Keratinocyte (primary cell): ENCODE data around the gene KIF16B. TPM values are rescaled to one million over a fixed set of nuclear protein-coding genes. Genes with fewer than 3 reads are reported as not detected.

Experiments
- DNase-seq: peaks from one replicate; pipeline ENCODE4 v3.0.0-alpha.2; 2011; ENCODE audit warnings: low read depth, missing footprints, low spot score
- FAIRE-seq: peaks from 2 replicates; lab custom pipeline; 2011; peaks lifted over from hg19 to GRCh38; lab: Jason Lieb, UNC
- H2AFZ ChIP-seq: 2 replicates; pipeline ENCODE4 v1.6.0; 2012; ENCODE audit warnings: low read length, control low read depth, inconsistent platforms; ENCODE audit not compliant: control insufficient read depth
- H3K27ac ChIP-seq: 2 replicates; pipeline ENCODE4 v1.5.1; 2011; ENCODE audit warnings: low read length; ENCODE audit not compliant: control insufficient read depth, insufficient read depth
- H3K27me3 ChIP-seq: 3 replicates; pipeline ENCODE4 v1.6.0; 2011; ENCODE audit warnings: low read length; ENCODE audit not compliant: control insufficient read depth, insufficient read depth; ENCODE audit errors: extremely low read depth
- H3K36me3 ChIP-seq, 2 experiments: 2 replicates in 1 of 2; 3 replicates in 1 of 2; pipeline ENCODE4 v1.5.1; 2011; ENCODE audit warnings: low read length in 2 of 2, mild to moderate bottlenecking in 1 of 2; ENCODE audit not compliant: control insufficient read depth in 2 of 2, insufficient read depth in 2 of 2; ENCODE audit errors: extremely low read depth in 1 of 2
- H3K4me1 ChIP-seq: 3 replicates; pipeline ENCODE4 v1.5.1; 2011; ENCODE audit warnings: low read length; ENCODE audit not compliant: control insufficient read depth, insufficient read depth; ENCODE audit errors: extremely low read depth
- H3K4me2 ChIP-seq: 3 replicates; pipeline ENCODE4 v1.6.0; 2011; ENCODE audit warnings: low read depth, low read length; ENCODE audit not compliant: control insufficient read depth, insufficient read depth; ENCODE audit errors: extremely low read depth
- H3K4me3 ChIP-seq, 3 experiments: fragments of 200-600 bp in 1 of 3; sonication (generic) in 1 of 3; 2 replicates in 2 of 3; 3 replicates in 1 of 3; pipeline ENCODE4 v1.5.1; 2011 to 2016; ENCODE audit warnings: low read length in 3 of 3, mild to moderate bottlenecking in 3 of 3, control low read depth in 2 of 3, inconsistent platforms in 1 of 3, low read depth in 1 of 3, mixed read lengths in 1 of 3, mixed run types in 1 of 3, moderate library complexity in 1 of 3; ENCODE audit not compliant: control insufficient read depth in 2 of 3, insufficient read depth in 2 of 3; ENCODE audit errors: extremely low read depth in 1 of 3
- H3K79me2 ChIP-seq: 2 replicates; pipeline ENCODE4 v1.6.0; 2012; ENCODE audit warnings: low read length; ENCODE audit not compliant: control insufficient read depth, insufficient read depth
- H3K9ac ChIP-seq: 3 replicates; pipeline ENCODE4 v1.6.0; 2011; ENCODE audit warnings: low read length; ENCODE audit not compliant: control insufficient read depth, insufficient read depth; ENCODE audit errors: extremely low read depth
- H3K9me1 ChIP-seq: 3 replicates; pipeline ENCODE4 v1.6.0; 2011; ENCODE audit warnings: low read length; ENCODE audit not compliant: control insufficient read depth, insufficient read depth; ENCODE audit errors: extremely low read depth
- H3K9me3 ChIP-seq: 2 replicates; pipeline ENCODE4 v1.5.1; 2012; ENCODE audit warnings: low read depth, low read length; ENCODE audit not compliant: control insufficient read depth
- H4K20me1 ChIP-seq: 3 replicates; pipeline ENCODE4 v1.6.0; 2011; ENCODE audit warnings: low read length; ENCODE audit not compliant: control insufficient read depth, insufficient read depth; ENCODE audit errors: extremely low read depth
- CTCF ChIP-seq, 3 experiments: IDR thresholded peaks in 1 of 3; conservative IDR thresholded peaks in 1 of 3; optimal IDR thresholded peaks in 1 of 3; 2 replicates in 2 of 3; 3 replicates in 1 of 3; pipeline versions ENCODE3 to v1.5.1; 2011; ENCODE audit warnings: low read length in 3 of 3, mild to moderate bottlenecking in 3 of 3, moderate library complexity in 2 of 3, control low read depth in 1 of 3, inconsistent platforms in 1 of 3; ENCODE audit not compliant: insufficient read depth in 2 of 3; ENCODE audit errors: extremely low read depth in 1 of 3
- EZH2 ChIP-seq: IDR thresholded peaks from one replicate; pipeline ENCODE4 v1.6.1; 2012; ENCODE audit warnings: inconsistent platforms, mild to moderate bottlenecking, low read length, moderate library complexity
- dilution Hi-C: fragments of 300-500 bp; cut with MboI; formaldehyde crosslinking; loops from one replicate; pipeline ENCODE4 v1.7.0; 2020; ENCODE audit warnings: low sequenced_read_pairs; ENCODE audit not compliant: extremely low pct_ligation_motif_present
- polyA plus RNA-seq, 5 experiments: library from polyadenylated mRNA; depleted of rRNA in 3 of 5; stranded (reverse) in 3 of 5; stranded (forward) in 1 of 5; unstranded in 1 of 5; fragments of >200 nt; gene quantifications; 1 replicate in 1 of 5; 2 replicates in 3 of 5; 3 replicates in 1 of 5; pipeline versions ENCODE4 v1.2.1 to v1.2.3, GENCODE V29; 2011 to 2012; ENCODE audit warnings: missing spikeins in 2 of 5, low read depth in 1 of 5, low replicate concordance in 1 of 5

Gene KIF16B
- polyA plus RNA-seq, 1 donor (not counting 4 experiments of a cell fraction or from before 2014, with no cell fraction given) = 16.1 TPM

- Histone ChIP-seq H3K4me3 (no peak overlapping the region), H2AFZ (no peak overlapping the region), H3K27me3 (no peaks in the 10 kb centered on the region), H3K4me1 (no peaks in the 10 kb centered on the region), H3K9me1 (no peaks in the 10 kb centered on the region), H3K27ac (no peak overlapping the region), H3K9ac (no peak overlapping the region), H3K36me3 (peaks cover 9 to 19% of the 10 kb centered on the region in 2 experiments), H3K4me2 (no peak overlapping the region), H3K79me2 (no peaks in the 10 kb centered on the region), H3K9me3 (no peaks in the 10 kb centered on the region), H4K20me1 (no peaks in the 10 kb centered on the region)
- DNase-seq (no peak), FAIRE-seq (no peak)
- no peak for TF ChIP-seq CTCF (optimal IDR thresholded peaks at IDR 0.05 in 1 of 3, IDR thresholded peaks at IDR 0.05 in 1 of 3, conservative IDR thresholded peaks at IDR 0.05 in 1 of 3; ENCODE audit: extremely low read depth in 1 of 3, insufficient read depth in 2 of 3, low read length in 3 of 3)
- no peak for TF ChIP-seq EZH2
- dilution Hi-C loops = loop anchor here (25.0 kb wide), 1 partner anchor 256 kb away; no protein-coding TSS in a partner anchor
These were observed 67.4 kb downstream of the KIF16B start for GRCh38 chr20:16505894-16506293.

- H4K20me1 ChIP-seq = no peaks in the 10 kb centered on the region
- no peaks in the 10 kb centered on the region for H3K9me1 ChIP-seq
- H2AFZ ChIP-seq = no peak overlapping the region
- no peaks in the 10 kb centered on the region for H3K27me3 ChIP-seq
- H3K79me2 ChIP-seq = no peaks in the 10 kb centered on the region
- H3K4me2 ChIP-seq = no peak overlapping the region
- H3K4me3 ChIP-seq = no peak overlapping the region
- no peaks in the 10 kb centered on the region for H3K9me3 ChIP-seq
- dilution Hi-C loops = loop anchor here (25.0 kb wide), 1 partner anchor 261 kb away; no protein-coding TSS in a partner anchor
- DNase-seq (no peak), FAIRE-seq (peak; percentile 5)
- H3K4me1 ChIP-seq = no peaks in the 10 kb centered on the region
- H3K36me3 ChIP-seq = peaks cover 4 to 8% of the 10 kb centered on the region in 2 experiments
- TF ChIP-seq EZH2 = no peak
- no peak for TF ChIP-seq CTCF (optimal IDR thresholded peaks at IDR 0.05 in 1 of 3, IDR thresholded peaks at IDR 0.05 in 1 of 3, conservative IDR thresholded peaks at IDR 0.05 in 1 of 3; ENCODE audit: extremely low read depth in 1 of 3, insufficient read depth in 2 of 3, low read length in 3 of 3)
- no peak overlapping the region for H3K9ac ChIP-seq
- H3K27ac ChIP-seq = no peak overlapping the region
These were observed 71.9 kb downstream of the KIF16B start for GRCh38 chr20:16501301-16501700.
